Measurements from ENCODE around the gene MLLT10. TPM values are rescaled to one million over a fixed set of nuclear protein-coding genes. Genes with fewer than 3 reads are reported as not detected.

Gene MLLT10
- total and polyA plus RNA-seq, 10 of the 15 experiments (the other 5 are each of a cell fraction or from before 2014, with no cell fraction given): 8.7 to 61.1 (median 28.5) TPM

- TF ChIP-seq BHLHE40 (IDR thresholded peaks at IDR 0.05; ENCODE audit: borderline replicate concordance in 1 of 2, low read depth in 2 of 2, low read length in 1 of 2) (peak in 1 of 2 experiments; percentile 34; a peak in 1 of 4 replicates), CHD2 (IDR thresholded peaks at IDR 0.05; ENCODE audit: borderline replicate concordance, low read depth, low read length) (no peak), E4F1 (IDR thresholded peaks at IDR 0.05; ENCODE audit: borderline replicate concordance, partially characterized antibody) (no peak), SRF (IDR thresholded peaks at IDR 0.05; ENCODE audit: low read depth in 2 of 2, low read length in 2 of 2) (no peak), RBBP5 (conservative IDR thresholded peaks at IDR 0.05) (no peak), CHD4 (IDR thresholded peaks at IDR 0.05) (no peak), ELK1 (IDR thresholded peaks at IDR 0.05; ENCODE audit: low read depth, low read length) (no peak), IKZF1 (conservative IDR thresholded peaks at IDR 0.05) (peak; percentile 29; the same call in 1 of the 2 replicates), EP300 (IDR thresholded peaks at IDR 0.05; ENCODE audit: borderline replicate concordance in 1 of 2, control insufficient read depth in 1 of 2, low read depth in 2 of 2, low read length in 2 of 2) (no peak), NBN (IDR thresholded peaks at IDR 0.05) (peak; percentile 16; the same call in 1 of the 2 replicates), POLR2AphosphoS2 (IDR thresholded peaks at IDR 0.05; ENCODE audit: low read depth, low read length) (no peak), ZNF24 (IDR thresholded peaks at IDR 0.05) (no peak), FOXK2 (IDR thresholded peaks at IDR 0.05) (no peak), ATF3 (IDR thresholded peaks at IDR 0.05; ENCODE audit: borderline replicate concordance, extremely low read depth, low read depth, low read length) (no peak), KDM1A (IDR thresholded peaks at IDR 0.05; ENCODE audit: borderline replicate concordance) (no peak), TCF7 (IDR thresholded peaks at IDR 0.05; ENCODE audit: borderline replicate concordance) (no peak), ZNF217 (IDR thresholded peaks at IDR 0.05) (no peak), ZBED1 (IDR thresholded peaks at IDR 0.05; ENCODE audit: borderline replicate concordance) (no peak), NFYA (IDR thresholded peaks at IDR 0.05; ENCODE audit: borderline replicate concordance, low read depth, low read length) (no peak), CBX3 (IDR thresholded peaks at IDR 0.05; ENCODE audit: borderline replicate concordance, low read depth) (no peak), MAX (IDR thresholded peaks at IDR 0.05; ENCODE audit: low read depth, low read length) (0 out of 2 replicates have a peak, but pooled peaks have one; percentile 16), USF1 (IDR thresholded peaks at IDR 0.05; ENCODE audit: borderline replicate concordance, extremely low read length, insufficient read depth, low read depth, low read length) (no peak), SKIL (IDR thresholded peaks at IDR 0.05; ENCODE audit: low read depth, poor library complexity, severe bottlenecking) (peak; percentile 19)
These were observed 7.0 kb upstream of the MLLT10 start (continued) for GRCh38 chr10:21526860-21527597.

Measured in GM12878 (cell line).